ENCODE measurements around the gene FRMD6.

The FRMD6 gene

GRCh38 chr14:51674294-51675002 lies 22.7 kb downstream of the FRMD6 start:
- DNase-seq = no peak

- no peak for DNase-seq
Measured at GRCh38 chr14:51676549-51676948, 24.8 kb downstream of the FRMD6 start.

DNA sequence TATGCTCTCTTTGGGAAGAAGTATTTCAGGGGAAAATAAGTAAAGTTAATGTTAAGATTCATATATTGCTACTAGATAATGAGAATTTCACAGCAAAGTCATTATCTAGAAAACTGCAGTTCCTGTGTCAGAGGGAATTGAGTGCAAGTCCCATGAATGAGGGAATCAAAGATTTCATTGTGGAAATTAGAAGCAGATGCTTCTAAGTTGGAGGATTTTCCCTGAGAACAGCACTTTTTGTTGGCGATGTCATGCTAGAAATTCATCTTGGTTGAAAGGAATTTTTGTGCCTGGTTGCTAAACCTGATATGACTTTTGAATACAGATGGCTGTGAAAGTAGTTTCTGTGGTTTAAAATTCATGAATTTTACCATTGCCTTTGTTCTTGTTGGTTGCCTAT lies 25.6 kb downstream of the FRMD6 start:
- DNase-seq = no peak

- no peak for DNase-seq
Measured at GRCh38 chr14:51677738-51678137, 26.0 kb downstream of the FRMD6 start.

GRCh38 chr14:51680031-51680430 lies 28.3 kb downstream of the FRMD6 start:
- no peak for DNase-seq

DNA sequence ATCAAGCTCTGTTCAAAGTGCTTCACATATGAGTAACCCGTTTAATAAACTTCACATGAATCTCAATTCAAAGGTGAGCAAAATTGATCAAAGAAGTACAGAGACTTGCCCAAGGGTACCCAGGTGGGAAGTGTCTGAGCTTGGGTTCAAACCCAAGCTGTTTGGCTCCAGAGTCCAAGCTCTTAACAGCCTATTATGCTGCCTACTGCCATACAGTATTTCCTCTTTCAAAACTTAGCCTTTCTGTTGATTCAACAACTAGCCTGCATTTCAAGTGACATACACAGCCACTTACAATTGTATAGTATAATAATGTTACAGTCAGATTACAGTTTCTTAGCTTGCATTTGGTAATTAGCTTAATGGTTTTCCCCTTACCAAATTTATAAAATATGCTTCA lies 29.7 kb downstream of the FRMD6 start:
- DNase-seq = no peak

DNA sequence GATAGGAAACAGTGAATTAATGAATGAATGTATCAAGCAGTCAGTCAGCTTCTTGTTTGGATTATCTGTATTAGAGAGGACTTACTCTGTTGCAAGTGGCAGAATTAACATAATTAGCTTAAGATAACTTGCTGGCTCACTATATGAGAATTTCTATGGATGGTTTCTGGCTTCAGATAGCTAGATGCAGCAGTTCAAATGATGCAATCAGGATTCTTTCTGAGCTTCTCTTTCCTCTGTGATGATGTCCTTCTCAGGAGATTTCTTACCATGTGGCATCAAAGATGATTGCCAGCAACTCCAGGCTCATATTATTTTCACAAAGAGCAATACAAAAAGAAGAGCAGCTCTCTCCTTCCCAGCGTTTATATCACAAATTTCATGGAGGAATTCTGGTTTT lies 30.7 kb downstream of the FRMD6 start:
- no peak for DNase-seq

DNA sequence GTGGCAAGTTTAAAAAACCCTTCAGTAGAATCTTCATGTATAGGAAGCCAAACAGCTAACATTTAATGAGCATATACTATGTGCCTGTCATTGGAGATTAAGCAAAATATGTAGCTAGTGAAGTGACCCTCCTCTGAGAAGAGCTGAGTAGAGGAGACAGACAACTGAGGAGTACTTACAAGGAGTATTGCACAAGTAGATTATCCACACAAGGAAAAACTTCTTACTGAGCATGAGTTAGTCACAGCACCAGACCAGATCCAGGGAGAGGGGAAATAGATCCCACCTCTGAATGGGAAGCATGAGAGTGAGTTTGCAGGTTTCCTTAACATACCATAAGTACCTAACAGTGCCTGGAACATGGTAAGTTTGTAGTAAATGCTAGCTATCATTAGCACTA lies 33.0 kb downstream of the FRMD6 start:
- no peak for DNase-seq

GRCh38 chr14:51691176-51691575 lies 39.5 kb downstream of the FRMD6 start:
- no peak for DNase-seq

DNA sequence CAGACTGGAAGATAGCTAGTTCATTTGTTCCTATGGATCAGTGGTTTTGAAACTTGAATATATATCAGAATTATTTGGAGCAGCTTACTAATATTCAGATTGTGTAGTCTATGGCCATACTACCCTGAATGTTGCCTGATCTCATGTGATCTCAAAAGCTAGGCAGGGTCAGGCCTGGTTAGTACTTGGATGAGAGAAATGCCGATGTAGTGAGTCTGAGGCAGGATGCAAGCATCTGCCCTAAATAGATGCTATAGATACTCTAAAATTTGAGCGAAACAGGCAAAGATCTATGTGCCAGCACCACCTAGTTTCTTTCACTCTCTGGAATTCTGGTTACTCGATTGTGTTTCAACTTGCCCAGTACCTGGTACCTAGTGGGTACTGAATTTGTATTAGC lies 40.9 kb downstream of the FRMD6 start:
- no peak for DNase-seq

DNA sequence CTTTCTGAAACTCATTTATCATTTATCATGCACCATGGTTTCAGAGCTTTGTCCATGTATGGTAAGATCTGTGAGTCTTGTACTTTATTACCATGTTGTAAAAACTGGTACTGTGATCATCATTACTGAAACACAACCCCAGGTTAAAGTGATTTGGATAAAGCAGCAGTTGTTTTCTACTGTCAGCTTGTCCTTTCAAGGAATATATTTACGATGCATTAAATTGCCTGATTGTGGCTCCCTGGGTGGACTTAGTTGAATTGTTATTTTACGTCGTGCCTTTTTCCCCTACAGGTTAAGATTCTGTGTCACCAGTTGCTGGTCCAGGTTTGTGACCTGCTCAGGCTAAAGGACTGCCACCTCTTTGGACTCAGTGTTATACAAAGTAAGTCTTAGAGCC lies 46.1 kb downstream of the FRMD6 start:
- no peak for DNase-seq

- DNase-seq = no peak
Measured at GRCh38 chr14:51701951-51702350, 50.2 kb downstream of the FRMD6 start.

- DNase-seq = no peak
Measured at GRCh38 chr14:51703787-51704186, 52.1 kb downstream of the FRMD6 start.

- no peak for DNase-seq
Measured at GRCh38 chr14:51704545-51704944, 52.8 kb downstream of the FRMD6 start.

DNA sequence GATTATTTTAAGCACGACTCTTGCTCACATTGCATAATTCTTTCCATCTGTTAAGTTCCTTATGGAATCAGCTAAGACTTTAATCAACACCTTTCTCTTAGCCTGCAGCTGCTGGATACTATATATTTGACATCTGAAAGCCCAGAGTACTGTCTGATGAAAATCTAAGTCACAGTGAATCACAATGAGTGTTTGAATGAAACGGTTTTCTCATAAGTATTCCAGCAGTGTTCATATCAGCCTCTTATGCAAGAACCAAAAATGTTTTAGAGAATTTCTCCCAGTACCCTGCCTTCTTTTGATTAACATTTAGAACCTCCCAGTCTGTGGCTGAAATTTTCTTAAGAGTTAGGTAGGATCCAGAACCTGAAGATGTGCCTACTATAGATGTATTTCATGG lies 55.6 kb downstream of the FRMD6 start:
- no peak for DNase-seq

- DNase-seq = no peak
Measured at GRCh38 chr14:51711505-51711904, 59.8 kb downstream of the FRMD6 start.

DNA sequence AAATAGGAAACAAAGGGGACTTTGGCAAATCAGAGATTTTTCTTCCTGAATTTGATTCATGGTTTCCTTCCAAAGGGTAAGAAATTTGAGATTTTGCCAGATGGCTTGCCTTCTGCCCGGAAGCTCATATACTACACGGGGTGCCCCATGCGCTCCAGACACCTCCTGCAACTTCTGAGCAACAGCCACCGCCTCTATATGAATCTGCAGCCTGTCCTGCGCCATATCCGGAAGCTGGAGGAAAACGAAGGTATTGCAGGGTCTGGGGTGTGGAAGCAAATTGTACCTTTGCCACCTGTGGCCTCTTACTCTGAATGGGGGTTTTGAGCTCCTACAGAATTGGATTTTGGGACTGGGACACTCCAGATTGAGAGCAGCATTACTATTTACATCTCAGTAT lies 63.5 kb downstream of the FRMD6 start:
- DNase-seq = no peak

GRCh38 chr14:51715742-51716141 lies 64.0 kb downstream of the FRMD6 start:
- DNase-seq = no peak

DNA sequence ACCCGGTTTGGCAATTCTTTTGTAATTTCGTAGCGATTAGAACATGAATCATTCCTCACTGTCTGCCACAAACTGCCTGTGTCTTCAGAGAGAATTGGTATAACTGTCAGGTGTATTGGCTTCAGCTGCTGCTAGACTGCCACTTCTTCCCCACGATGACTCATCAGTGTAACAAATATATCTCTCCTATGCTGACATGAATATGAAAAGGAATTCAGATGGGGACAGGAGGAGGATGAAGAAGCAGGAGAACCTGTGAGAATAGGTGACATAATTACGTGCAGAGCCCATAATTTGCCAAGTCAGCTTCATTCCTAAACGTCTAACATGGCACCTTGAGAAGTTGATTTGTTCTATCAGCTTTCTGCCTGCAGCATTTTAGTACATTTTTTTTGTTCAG lies 64.9 kb downstream of the FRMD6 start:
- DNase-seq = no peak

DNA sequence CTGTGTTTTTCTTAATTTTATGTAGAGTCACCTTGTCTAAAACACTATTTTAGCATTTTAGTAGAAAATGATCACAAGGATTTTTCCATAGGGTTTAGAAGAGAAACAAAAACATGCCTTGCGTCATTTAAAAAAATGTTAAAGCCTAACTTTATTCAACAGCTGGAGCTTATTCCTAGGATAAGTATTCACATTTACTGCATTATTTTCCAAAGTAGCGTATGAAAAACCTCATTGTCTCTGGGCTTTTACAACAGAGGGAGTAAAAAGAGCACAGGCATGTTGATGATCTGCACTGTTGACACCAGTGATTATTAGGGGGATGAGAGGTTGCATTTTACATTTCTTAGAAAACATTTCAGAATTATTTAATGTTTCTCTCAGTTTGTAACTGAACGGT lies 66.1 kb downstream of the FRMD6 start:
- DNase-seq = no peak

DNA sequence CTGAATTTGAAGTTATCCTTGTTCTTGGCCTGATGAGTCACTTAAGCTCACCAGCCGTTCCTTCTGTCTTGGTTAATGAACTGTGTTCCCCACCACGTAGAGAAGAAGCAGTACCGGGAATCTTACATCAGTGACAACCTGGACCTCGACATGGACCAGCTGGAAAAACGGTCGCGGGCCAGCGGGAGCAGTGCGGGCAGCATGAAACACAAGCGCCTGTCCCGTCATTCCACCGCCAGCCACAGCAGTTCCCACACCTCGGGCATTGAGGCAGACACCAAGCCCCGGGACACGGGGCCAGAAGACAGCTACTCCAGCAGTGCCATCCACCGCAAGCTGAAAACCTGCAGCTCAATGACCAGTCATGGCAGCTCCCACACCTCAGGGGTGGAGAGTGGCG lies 68.2 kb downstream of the FRMD6 start:
- DNase-seq = no peak

GRCh38 chr14:51723990-51724389 lies 72.3 kb downstream of the FRMD6 start:
- DNase-seq = no peak

- no peak for DNase-seq
Measured at GRCh38 chr14:51724650-51725049, 72.9 kb downstream of the FRMD6 start.

GRCh38 chr14:51725061-51725460 lies 73.4 kb downstream of the FRMD6 start:
- DNase-seq = no peak

- no peak for DNase-seq
Measured at GRCh38 chr14:51726166-51726899, 74.6 kb downstream of the FRMD6 start.
